ENCODE results near the gene CDC34. TPM values are rescaled to one million over a fixed set of nuclear protein-coding genes. Genes with fewer than 3 reads are reported as not detected.

CDC34 gene
- total RNA-seq, 1 donor from 2014 or later: 169 TPM

DNA sequence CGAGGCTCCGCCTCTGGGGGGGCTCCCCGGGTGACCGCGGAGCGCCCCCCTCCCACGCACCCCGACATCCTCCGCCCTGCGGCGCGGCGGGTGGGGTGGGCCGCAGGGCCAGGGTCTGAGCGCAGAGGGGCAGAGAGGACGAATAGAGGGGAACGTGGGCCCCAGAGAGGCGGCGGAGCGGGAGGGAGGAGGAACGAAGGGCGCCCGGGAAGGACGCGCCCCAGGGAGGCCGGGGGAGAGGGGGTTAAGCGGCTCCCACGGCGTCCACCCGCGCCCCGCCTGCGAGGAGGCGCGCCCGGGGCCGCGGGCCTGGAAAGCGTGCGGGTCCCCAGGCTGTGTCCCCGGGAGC is 59.2 kb downstream of the CDC34 start:
- no peak for FAIRE-seq
- H3K36me3 ChIP-seq (ENCODE audit: control insufficient read depth, insufficient read depth, low read length): no peaks in the 10 kb centered on the region
- DNase-seq (ENCODE audit: low read depth): no peak
- peaks cover 7% of the 10 kb centered on the region for H3K27me3 ChIP-seq (ENCODE audit: control insufficient read depth, insufficient read depth, low read length)
- TF ChIP-seq, protein P1, sequence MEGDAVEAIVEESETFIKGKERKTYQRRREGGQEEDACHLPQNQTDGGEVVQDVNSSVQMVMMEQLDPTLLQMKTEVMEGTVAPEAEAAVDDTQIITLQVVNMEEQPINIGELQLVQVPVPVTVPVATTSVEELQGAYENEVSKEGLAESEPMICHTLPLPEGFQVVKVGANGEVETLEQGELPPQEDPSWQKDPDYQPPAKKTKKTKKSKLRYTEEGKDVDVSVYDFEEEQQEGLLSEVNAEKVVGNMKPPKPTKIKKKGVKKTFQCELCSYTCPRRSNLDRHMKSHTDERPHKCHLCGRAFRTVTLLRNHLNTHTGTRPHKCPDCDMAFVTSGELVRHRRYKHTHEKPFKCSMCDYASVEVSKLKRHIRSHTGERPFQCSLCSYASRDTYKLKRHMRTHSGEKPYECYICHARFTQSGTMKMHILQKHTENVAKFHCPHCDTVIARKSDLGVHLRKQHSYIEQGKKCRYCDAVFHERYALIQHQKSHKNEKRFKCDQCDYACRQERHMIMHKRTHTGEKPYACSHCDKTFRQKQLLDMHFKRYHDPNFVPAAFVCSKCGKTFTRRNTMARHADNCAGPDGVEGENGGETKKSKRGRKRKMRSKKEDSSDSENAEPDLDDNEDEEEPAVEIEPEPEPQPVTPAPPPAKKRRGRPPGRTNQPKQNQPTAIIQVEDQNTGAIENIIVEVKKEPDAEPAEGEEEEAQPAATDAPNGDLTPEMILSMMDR (IDR thresholded peaks at IDR 0.05; ENCODE audit: insufficient read depth, low read length, severe bottlenecking): no peak
- H3K4me3 ChIP-seq (ENCODE audit: low read depth, low read length): no peak overlapping the region

DNA sequence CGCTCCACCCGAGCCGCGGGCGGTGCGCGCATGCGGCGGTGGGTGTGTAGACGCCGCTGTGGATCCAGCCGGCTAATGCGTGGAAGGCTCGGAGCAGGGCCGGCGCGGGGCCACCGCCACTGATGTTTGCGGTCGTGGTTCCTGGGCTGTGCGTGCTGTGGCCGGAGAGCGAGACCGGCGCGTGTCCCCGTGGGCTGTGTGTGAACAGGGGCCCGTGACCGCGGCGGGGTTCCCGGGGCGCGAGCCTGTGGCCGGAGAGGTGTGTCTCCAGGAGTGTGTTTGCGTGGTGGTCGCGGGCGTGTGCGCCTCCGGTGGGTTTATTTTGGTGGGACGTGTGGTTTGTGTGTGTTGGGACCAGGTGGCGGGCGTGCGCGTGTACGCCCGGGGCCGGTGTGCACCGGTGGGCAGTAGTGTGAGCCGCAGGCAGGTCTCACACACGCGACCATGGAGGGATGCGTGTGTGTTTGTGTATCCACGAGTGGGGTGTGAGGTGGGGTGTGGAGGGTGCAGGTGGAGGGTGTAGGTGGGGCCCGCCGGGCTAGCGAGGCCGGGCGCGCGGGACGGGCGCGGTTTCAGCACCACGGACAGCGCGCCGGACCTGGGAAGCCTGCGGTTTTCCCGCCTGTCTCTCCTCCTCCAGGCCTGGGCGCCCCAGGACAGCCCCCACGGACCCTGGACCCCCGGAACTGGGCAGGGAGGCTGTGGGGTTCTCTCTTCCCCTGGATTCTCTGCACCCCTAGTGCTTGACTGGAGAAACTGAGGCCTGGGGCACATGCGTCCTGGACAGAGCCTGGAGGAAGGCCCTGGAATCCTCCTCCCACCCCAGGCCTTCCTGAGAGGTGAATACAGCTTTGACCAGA is 59.8 kb downstream of the CDC34 start:
- H3K27me3 ChIP-seq (ENCODE audit: control insufficient read depth, insufficient read depth, low read length): peaks cover 7% of the 10 kb centered on the region
- H3K4me3 ChIP-seq (ENCODE audit: low read depth, low read length): no peak overlapping the region
- no peak for FAIRE-seq

More for the DNA sequence above, 59.8 kb downstream of the CDC34 start:
- no peak for DNase-seq (ENCODE audit: low read depth)
- H3K36me3 ChIP-seq (ENCODE audit: control insufficient read depth, insufficient read depth, low read length): no peaks in the 10 kb centered on the region
- TF ChIP-seq, protein P1 (IDR thresholded peaks at IDR 0.05; ENCODE audit: insufficient read depth, low read length, severe bottlenecking): no peak

Other genes with a start within 250 kb of the CDC34 start
- gene PLPP2, start 240.4 kb upstream of the CDC34 start, total RNA-seq: 39.8 and 86.9 TPM in 2 replicates
- 19.0 and 19.6 TPM in 2 replicates for gene MIER2, start 187.0 kb upstream of the CDC34 start, total RNA-seq
- 0.26 TPM in 2 replicates for gene C2CD4C, start 122.6 kb upstream of the CDC34 start, total RNA-seq
- under 0.01 and 0.51 TPM in 2 replicates for gene SHC2, start 70.7 kb upstream of the CDC34 start, total RNA-seq
- not detected in 2 replicates for gene MADCAM1, start 35.3 kb upstream of the CDC34 start, total RNA-seq
- 16.8 and 23.2 TPM in 2 replicates for gene TPGS1, start 24.3 kb upstream of the CDC34 start, total RNA-seq
- gene GZMM, start 12.3 kb downstream of the CDC34 start, total RNA-seq: not detected in 2 replicates
- 349 and 369 TPM in 2 replicates for gene BSG, start 40.8 kb downstream of the CDC34 start, total RNA-seq
- under 0.01 and 0.51 TPM in 2 replicates for gene HCN2, start 58.1 kb downstream of the CDC34 start, total RNA-seq
- gene POLRMT, start 101.8 kb downstream of the CDC34 start, total RNA-seq: 27.5 and 29.0 TPM in 2 replicates
- not detected in 2 replicates for gene FGF22, start 108.1 kb downstream of the CDC34 start, total RNA-seq
- gene RNF126, start 131.5 kb downstream of the CDC34 start, total RNA-seq: 28.3 and 42.6 TPM in 2 replicates
- gene FSTL3, start 144.6 kb downstream of the CDC34 start, total RNA-seq: 80.6 and 143 TPM in 2 replicates
- gene PRSS57, start 163.7 kb downstream of the CDC34 start, total RNA-seq: not detected in 2 replicates
- gene PALM, start 177.2 kb downstream of the CDC34 start, total RNA-seq: under 0.01 and 0.26 TPM in 2 replicates
- 105 and 138 TPM in 2 replicates for gene MISP, start 219.4 kb downstream of the CDC34 start, total RNA-seq

Measured in bronchial epithelial cell (primary cell).